22Rv1 (cell line): ENCODE data around the gene YY1AP1.
"Not testable (repeated sequence)": the region's sequence is repeated elsewhere in the genome, so short reads cannot be mapped to it uniquely, and the experiment has no call there.

Source experiments
- H3K27ac ChIP-seq: fragments of 450-650 bp; 2 replicates; pipeline ENCODE4 v1.5.1; 2017
- CTCF ChIP-seq: fragments of 450-650 bp; IDR thresholded peaks from 2 replicates; pipeline ENCODE4 v1.5.1; 2017; ENCODE audit warnings: mild to moderate bottlenecking
- ZFX ChIP-seq: fragments of 450-650 bp; IDR thresholded peaks from 2 replicates; pipeline ENCODE4 v1.6.1; 2017; ENCODE audit warnings: antibody characterized with exemption, borderline replicate concordance

Gene YY1AP1

GRCh38 chr1:155681776-155682175 is 6.8 kb downstream of the YY1AP1 start:
- TF ChIP-seq ZFX (no peak), CTCF (no peak)
- H3K27ac ChIP-seq: no peak overlapping the region

GRCh38 chr1:155680531-155680930 is 8.0 kb downstream of the YY1AP1 start:
- no peak overlapping the region for H3K27ac ChIP-seq
- TF ChIP-seq CTCF: no peak
- TF ChIP-seq ZFX: no peak

DNA sequence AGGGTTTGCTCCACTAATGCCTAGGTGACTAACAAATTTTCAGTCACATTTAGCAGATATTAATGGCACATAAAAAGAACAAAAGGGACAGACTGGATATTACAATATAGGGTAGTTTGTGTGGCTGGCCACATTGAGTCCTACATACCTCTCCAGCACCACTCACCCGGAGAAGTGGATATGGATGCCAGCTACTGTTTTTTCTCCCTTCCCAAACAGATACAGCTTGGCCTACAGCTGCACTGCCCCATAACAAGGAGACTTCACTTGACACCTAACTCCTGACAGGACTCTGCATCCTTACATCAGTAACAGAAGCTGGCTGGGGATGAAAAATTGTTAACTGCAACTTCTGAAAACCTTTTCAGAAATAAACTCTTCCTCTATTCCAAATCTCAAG is 9.6 kb downstream of the YY1AP1 start:
- not testable (repeated sequence) for H3K27ac ChIP-seq

DNA sequence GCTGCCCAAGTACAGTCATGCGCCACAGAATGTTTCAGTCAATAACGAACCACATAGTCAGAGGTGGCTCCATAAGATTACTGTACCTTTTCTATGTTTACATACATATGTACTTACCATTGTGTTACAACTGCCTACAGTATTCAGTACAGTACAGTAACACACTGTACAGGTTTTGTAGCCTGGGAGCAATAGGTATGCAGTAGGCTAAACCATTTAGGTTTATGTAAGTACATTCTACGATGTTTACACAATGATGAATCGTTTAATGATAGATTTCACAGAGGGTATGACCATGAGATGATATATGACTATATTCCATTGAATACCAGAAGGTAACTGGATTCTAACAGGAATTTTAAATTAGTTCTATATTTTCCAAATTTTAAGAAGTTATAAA is 10.5 kb downstream of the YY1AP1 start:
- H3K27ac ChIP-seq: no peak overlapping the region
- no peak for TF ChIP-seq CTCF
- TF ChIP-seq ZFX: no peak

- no peak overlapping the region for H3K27ac ChIP-seq
- TF ChIP-seq ZFX (no peak), CTCF (no peak)
Measured at GRCh38 chr1:155673003-155673402, 15.6 kb downstream of the YY1AP1 start.

GRCh38 chr1:155671750-155672149 is 16.8 kb downstream of the YY1AP1 start:
- H3K27ac ChIP-seq: no peak overlapping the region
- TF ChIP-seq ZFX (no peak), CTCF (no peak)

DNA sequence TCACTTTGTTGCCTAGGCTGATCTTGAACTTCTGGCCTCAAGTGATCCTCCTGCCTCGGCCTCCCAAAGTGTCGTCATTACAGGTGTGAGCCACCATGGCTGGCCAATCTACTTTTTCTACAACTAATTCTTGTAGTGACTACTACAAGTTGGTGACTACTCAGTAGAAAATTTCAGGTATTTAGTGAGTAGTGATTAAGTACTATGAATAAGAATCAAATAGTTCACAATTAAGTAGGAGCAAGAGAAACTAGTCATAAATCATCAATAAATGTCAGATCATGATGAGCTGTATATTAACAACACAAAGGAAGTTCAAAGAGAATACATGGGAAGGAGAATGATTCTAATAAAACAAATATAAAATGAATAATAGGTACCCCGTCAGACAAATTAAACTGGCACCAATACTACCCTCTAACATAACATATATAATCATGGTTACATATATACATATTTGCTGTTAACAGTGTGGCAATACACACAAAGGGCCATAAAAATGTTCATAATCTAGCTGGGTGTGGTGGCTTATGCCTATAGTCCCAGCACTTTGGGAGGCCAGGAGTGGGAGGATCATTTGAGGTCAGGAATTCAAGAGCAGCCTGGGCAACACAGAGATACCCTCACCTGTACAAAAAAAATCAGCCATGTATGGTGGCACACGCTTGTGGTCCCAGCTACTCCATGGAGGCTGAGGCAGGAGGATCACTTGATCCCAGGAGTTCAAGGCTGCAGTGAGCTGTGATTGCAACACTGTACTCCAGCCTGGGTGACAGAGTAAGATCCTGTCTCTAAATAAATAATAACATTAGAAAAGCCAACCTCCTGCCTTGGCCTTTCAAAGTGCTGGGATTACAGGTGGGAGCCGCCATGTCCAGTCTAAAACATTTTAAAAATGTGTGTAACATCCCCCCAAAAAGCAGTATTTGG is 19.1 kb downstream of the YY1AP1 start:
- no peak overlapping the region for H3K27ac ChIP-seq
- no peak for TF ChIP-seq ZFX

- not testable (repeated sequence) for H3K27ac ChIP-seq
Measured at GRCh38 chr1:155661239-155661638, 27.3 kb downstream of the YY1AP1 start.

DNA sequence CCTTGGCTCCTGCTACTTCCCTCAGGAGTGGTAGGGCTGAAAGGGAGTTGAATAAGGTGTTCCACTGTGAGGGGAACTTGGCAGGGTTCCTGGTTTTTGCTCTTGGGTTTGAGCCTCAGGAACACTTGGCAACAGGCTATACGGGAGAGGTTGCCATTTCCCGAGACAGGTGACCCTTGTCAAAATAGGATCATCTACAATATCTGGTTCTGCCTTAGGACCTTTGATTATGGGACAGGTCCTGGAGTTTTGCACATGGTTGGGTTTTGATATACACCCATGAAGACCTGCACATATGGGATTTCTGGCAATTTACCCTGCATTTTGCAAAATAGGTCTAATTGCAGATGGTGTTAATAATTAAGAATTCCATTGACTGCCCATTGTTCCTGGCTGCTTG is 31.1 kb downstream of the YY1AP1 start:
- H3K27ac ChIP-seq: no peak overlapping the region
- TF ChIP-seq ZFX (no peak), CTCF (no peak)
